Adipose tissue (tissue), 3 donors: Measurements from ENCODE around the gene CSMD2. TPM values are rescaled to one million over a fixed set of nuclear protein-coding genes. Genes with fewer than 3 reads are reported as not detected.

Experiments used
- H3K27ac ChIP-seq: one replicate; pipeline ENCODE4 v1.5.1; 2013; ENCODE audit warnings: low read depth, low read length
- WGBS, 3 donors: extraction: QIAGEN DNeasy Blood & Tissue Kit; methylation state at CpG; one replicate each; pipeline ENCODE4 v1.1.7; 2013; 5-methylcytosine and 5-hydroxymethylcytosine counted together
- polyA plus RNA-seq, 3 donors: library from polyadenylated mRNA; stranded (reverse); fragments of 200-250 nt; gene quantifications; one replicate each; pipeline ENCODE4 v1.2.3, GENCODE V29; 2013
- donor health status: healthy with polysubstance abuse.
- donor health status: Bipolar disorder and iron deficiency.
- donor health status: healthy.

Gene CSMD2
- polyA plus RNA-seq, 3 donors = under 0.01 to 0.21 (median 0.07) TPM

DNA sequence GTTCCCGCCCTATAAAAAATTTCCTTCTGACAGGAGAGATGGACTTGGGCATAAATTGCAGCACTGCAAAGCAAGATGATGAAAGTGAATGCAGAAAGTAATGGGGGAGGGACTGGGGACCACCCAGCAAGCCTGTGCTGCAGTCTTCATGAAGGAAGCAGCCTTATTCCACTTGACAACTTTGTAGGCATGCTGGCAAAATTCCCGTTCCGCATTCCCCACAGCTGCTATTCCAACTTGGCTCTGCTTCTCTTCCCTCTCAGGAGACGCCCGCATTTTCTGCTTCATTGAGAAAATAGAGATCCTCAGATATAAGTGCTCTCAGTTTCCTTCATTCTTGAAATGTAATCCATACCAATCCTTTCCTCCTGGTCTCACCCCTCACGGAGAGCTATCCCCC is 298.7 kb downstream of the CSMD2 start:
- H3K27ac ChIP-seq = no peak overlapping the region
- WGBS, 3 donors = 55 to 69% (median 55%) methylated on average over 6 of the region's 6 CpGs

DNA sequence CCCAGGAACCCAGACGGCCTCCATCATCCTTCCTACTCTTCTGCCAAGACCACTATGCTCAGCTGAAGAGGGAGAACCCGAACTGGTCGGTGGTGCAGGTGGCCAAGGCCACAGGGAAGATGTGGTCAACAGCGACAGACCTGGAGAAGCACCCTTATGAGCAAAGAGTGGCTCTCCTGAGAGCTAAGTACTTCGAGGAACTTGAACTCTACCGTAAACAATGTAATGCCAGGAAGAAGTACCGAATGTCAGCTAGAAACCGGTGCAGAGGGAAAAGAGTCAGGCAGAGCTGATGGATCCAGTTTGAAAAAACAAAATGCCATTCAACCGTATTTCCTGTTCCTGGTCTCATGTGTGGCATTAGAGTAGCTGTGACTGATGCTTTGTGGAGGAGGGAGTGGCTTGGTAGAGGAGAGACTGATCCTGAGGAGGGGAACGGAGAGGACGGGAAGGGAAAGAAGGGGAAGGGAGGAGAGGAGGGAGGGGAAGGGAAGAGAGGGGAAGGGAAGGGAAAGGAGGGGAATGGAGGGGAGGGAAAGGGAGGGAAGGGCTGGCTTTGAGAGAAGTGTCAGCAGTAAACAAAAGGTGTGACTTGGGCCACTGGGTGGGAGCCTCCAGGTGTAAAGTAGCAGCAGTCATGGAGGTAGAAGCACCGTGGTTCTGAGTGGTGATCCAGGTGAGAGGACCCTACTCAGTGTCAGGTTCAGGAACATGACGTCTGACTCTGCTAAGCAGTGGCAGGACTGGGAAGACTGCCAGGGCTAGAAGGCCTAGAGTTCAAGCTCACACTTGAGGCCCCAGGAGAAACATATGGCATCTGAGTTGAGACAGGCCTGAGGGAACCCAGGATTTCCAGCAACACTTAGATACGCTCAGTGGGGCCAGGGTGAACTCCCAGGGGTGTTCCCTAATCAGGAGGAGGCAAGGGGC is 300.3 kb downstream of the CSMD2 start:
- 63 to 69% (median 68%) methylated on average over 14 of the region's 14 CpGs for WGBS, 3 donors
- H3K27ac ChIP-seq = no peak overlapping the region

DNA sequence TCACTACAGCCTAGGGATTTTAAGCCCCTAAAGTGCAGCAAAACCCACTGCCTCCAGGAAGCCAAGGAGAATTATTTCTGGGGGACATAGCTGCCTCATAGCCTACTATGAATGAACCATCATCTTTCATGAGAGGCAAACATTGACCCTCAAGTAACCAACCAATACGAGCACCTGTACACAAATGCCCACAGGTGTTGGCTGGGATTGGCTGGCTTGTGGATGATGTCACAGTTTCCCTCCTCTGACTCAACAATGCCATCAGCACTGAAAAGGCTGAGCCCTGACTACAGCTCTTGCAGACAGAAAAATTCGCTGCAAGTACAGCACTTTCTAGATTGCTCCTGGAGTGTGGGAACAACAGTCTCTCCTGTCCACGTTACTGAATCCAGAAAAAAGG is 301.3 kb downstream of the CSMD2 start, which contains the start of gene HMGB4:
TSS of gene HMGB4 (plus strand) at position 301 of the 400 bp plus-strand sequence. CDS start 113 bp downstream, outside the sequence.
- no peak within 1 kb of the TSS for H3K27ac ChIP-seq
- 61 to 83% (median 77%) methylated on average over 3 of the region's 3 CpGs for WGBS, 3 donors

DNA sequence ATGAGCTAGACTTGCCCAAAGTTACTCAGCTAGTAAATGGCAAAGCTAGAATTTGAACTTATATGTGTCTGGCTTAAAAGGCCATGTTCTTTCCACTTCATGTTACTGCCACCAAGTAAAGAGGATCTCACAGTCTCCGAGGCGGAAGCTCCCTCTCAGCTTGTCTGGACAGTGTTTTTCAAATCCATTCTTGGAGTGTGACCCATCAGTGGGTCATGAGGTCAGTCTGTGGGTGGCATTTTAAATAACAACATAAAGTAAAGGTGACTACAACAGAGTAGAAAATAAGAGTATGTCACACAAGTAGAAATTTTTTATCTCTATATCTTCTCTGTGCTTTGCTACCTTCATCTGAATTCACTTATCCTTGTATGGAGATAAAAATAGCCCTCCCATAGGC is 304.4 kb downstream of the CSMD2 start:
- H3K27ac ChIP-seq = no peak overlapping the region
- 62 to 77% (median 69%) methylated on average over 2 of the region's 2 CpGs for WGBS, 3 donors

DNA sequence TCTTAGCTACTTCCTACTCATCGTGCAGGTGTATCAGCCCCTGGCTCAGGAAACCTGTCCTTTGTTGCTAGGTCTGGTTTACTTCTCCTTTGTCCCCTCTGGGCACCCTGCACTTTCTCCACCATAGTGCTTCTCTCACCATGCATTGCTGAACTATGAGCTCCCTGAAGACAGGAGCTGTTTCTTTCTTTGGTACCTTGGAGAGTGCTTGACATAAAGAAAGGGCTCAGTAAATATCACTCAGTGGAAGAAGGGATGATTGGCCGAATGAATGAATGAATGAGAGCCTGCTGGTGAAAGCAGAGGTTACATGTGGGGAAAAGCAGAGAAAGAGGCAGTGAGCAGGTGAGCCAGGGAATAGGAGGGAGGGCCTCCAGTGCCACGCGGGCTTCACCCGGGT is 310.9 kb downstream of the CSMD2 start:
- 85 to 91% (median 90%) methylated on average over 5 of the region's 5 CpGs for WGBS, 3 donors
- no peak overlapping the region for H3K27ac ChIP-seq

DNA sequence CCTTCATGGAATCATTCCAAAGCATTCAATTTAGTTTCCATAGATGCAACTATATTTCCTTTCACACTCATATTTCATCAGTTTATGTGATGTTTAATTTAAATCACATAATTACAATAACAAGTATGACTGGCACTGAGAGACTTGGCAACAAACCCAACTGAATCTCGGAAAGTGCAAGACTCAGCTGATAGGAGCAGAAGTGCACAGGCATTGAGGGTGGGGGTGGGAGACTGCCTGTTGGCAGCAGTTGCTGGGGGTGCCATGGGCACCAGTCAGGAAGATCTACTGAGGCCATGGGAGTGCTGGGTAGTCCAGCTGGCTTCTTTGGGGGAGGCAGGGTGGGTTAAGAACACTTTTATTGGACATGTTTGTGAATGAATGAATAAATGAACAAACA is 311.6 kb downstream of the CSMD2 start:
- H3K27ac ChIP-seq = no peak overlapping the region
- 35 to 58% (median 55%) methylated on average over 1 of the region's 1 CpG for WGBS, 3 donors

DNA sequence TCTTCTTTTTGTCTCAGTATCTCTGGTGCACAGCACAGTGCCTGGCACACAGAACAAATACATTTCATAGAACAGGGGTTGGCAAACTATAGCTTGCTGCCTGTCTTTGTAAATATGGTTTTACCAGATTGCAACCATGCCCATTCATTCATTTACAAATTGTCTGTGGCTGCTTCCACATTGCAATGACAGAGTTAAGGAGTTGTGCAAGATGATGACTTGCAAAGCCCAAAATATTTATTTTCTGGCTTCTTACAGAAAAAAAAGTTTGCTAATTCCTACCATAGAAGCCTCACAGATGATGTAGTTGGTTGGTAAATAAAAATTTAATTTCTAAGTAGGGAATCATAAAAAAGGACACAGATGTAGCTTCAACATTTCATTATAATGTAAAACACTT is 312.3 kb downstream of the CSMD2 start:
- H3K27ac ChIP-seq = no peak overlapping the region

DNA sequence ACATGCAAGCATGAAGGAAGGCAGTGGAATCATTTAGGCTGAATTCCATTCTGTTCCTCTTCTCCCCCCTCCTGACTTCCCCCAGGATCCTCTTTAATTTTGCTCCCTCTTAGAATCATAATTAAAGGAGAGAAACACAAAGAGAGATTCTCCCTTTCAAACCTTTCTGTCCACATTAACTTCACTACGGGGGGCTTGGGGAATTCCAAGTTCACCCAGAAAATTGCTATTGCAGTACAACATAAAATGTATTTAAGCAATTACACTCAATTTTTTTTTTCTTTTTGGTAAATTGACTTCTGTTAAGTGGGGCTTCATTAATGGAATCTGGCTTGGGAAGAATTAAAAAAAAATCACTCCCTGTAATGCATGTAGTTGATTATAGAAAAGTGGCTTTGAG is 314.5 kb downstream of the CSMD2 start:
- 81 to 89% (median 85%) methylated on average over 1 of the region's 1 CpG for whole genome bisulfite sequencing, 3 donors
- H3K27ac ChIP-seq = no peak overlapping the region

DNA sequence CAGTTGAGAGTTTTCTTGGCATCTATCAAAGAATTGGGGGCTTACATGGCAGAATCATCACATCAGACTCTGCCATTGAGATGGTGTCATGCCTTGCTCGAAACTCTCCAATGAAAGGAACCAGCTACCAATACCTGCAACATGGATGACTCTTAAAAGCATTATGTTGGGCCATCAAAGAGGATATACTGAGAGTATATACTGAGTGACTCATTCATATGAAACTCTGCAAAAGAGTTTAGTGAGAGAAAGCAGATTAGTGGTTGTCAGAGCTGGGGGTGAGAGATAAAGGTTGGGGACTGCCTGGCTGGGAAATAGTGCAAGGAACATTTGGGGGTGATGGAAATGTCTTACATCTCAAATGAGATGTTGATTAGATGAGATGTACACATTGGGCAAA is 315.8 kb downstream of the CSMD2 start:
- 70 to 83% (median 75%) methylated on average over 1 of the region's 1 CpG for WGBS, 3 donors
- H3K27ac ChIP-seq = no peak overlapping the region

DNA sequence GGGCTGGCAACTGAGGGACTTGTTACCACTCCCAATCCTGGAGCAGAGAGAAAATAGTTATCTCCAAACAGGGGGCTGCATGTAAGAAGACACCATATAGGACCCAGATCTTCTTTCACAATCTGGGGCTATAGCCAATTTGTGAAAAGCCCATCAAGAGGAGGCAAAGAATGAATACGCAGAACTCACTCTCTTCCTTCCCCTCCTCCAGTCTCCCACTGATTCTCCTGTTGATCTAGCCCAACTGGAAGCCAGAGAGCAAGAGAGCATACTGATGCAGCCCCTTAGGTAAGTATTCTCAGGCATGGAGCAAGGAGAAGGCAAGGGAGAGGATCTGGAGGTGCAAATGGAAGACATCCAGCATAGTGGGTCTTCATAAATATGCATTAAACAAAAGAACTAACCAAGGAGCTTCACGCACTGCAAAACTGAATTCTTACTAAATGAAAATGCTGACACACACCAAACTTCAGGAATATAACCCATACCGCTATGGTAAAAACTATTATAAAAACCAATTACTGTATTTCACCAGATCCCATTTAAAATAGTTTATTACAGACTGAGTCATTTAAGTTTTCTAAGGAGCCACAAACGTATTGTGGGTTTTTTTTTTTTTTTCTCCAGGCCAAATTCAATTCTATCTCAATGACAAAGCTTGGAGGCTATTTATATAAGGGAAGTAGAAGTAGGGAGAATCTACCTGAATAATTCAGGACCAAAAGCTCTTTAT is 316.7 kb downstream of the CSMD2 start:
- H3K27ac ChIP-seq = no peak overlapping the region
- WGBS, 3 donors = 56 to 63% (median 60%) methylated on average over 4 of the region's 4 CpGs

DNA sequence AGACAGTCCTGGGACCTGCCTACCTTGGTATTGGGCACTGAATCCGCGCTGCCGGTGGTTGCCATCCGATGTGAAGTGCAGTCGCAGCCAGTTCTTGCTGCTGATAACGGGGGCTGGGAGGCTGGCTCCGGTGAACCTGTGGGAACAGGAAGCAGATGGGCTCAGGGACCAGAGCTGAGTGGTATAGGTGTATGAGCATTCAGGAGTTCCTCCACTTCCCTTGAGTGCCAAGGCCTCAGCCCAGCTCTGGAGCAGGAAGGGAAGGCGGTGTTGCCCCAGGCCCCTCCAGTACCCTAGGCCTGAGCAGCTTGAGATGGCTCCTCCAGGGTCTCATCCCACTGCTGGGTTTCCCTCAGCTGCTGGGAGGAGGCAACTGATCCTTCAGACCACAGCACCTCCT is 318.2 kb downstream of the CSMD2 start:
- no peak overlapping the region for H3K27ac ChIP-seq

DNA sequence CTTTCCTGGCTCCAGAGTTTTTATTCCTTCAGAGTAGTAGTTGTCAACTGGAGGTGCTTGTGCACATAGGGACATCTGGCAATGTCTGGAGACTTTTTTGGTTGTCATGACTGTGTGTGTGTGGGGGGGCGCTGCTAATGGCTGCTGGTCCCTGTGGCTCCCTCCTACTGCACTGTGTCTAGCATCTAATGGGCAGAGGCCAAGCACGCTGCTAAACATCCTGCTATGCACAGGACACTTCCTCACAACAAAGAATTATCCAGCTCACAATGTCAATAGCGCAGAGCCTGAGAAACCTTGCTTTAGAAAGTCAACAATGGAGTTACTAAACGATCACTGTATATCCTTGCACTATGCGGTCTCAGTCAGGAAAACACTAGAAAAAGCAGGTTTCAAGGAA is 320.9 kb downstream of the CSMD2 start:
- WGBS, 3 donors = 64 to 77% (median 67%) methylated on average over 5 of the region's 5 CpGs
- H3K27ac ChIP-seq = no peak overlapping the region

More for the DNA sequence above, 318.2 kb downstream of the CSMD2 start:
- WGBS, 3 donors = 89 to 90% (median 89%) methylated on average over 8 of the region's 8 CpGs

DNA sequence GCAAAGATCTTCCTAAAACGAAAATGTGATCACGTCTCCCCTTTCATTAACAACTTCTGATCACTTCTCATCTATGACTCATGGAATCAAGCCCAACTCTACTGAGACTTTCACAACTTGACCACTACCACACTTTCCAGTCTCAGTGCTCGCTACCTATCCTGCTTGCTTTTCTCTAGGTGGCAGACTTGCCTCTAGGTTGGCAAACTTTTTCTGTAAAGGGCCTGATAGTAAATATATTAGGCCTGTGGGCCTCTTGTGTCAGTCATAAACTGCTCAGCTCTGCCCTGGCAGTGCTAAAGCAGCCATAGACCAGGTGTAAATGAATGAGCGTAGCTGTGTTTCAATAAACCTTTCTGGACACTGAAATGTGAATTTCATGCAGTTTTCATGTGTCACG is 322.7 kb downstream of the CSMD2 start:
- WGBS, 3 donors = 82 to 91% (median 86%) methylated on average over 5 of the region's 5 CpGs

DNA sequence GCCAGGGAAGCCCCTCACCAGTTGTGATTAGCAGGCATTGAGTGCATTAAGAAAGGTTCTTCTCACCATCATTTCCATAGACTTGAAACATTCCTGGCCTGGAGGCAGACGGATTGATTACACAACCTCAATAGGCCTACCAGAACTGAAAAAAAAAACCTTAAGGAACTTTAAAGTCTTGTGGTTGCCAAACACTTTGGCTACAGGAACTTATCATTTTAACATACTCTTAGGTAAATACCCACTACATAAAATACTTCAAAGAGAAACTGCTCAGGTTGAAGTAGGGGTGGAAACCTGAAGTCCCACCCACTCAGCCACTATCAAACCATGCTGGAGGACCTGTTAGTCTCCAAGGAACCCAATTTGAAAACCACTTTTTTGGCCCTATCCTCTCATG is 323.5 kb downstream of the CSMD2 start:
- WGBS, 3 donors = 55 to 60% (median 56%) methylated on average over 1 of the region's 1 CpG
- no peak overlapping the region for H3K27ac ChIP-seq

More for the DNA sequence above, 322.7 kb downstream of the CSMD2 start:
- H3K27ac ChIP-seq = no peak overlapping the region

DNA sequence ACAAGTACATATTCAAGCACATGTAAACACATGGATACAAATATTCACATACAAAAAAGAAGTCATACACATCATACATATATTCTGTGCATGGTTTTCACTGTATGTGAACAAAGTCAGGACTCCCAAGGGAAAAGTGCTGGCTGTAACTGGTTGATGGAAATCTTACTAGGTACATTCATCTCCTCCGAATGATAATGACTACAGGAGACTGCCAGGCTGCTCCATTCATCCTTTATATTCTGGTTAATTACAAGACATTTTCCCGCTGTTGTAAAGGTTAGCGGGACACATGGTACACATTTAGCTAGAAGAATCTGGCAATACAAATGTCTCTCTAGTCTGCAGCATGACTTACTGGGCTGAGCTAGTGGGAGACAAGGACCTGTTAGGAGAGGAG is 327.4 kb downstream of the CSMD2 start:
- 80 to 94% (median 88%) methylated on average over 3 of the region's 3 CpGs for WGBS, 3 donors
- H3K27ac ChIP-seq = no peak overlapping the region

DNA sequence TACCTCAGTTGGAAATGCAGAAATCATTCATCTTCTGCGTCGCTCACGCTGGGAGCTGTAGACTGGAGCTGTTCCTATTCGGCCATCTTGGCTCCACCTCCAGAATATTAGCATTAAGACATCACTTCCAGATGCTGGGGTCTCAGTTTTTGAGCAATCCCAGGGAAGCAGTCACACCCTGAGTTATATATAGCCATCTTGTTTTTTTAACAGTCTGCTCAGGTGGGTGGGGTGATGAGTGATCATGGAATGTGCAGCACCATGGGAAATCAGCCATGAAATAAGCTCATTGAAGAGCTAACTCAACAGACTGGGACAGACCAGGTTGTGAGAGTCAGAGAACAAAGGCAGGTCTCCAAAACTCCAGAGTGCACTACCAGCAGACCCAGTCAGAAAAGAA is 328.1 kb downstream of the CSMD2 start:
- no peak overlapping the region for H3K27ac ChIP-seq
- 86 to 90% (median 88%) methylated on average over 4 of the region's 4 CpGs for WGBS, 3 donors

DNA sequence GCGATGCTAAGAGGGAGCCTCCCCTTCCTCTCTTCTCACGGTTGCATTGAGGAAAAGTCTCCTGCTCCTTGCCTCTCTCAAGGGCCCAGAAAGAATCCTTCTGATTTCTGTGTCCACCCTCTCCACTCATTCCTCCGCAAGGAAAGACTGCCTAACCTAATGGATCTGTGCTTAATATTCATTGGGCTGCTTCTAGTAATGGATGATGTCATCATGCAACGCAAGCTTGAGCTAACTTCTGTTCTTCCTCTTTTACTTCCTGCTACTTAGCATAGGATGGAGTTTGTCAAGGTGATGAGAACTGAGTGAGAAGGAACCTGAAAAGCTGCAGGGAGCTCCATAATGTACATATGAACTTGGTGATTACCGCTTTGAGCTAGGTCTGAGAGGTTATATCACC is 336.4 kb downstream of the CSMD2 start:
- H3K27ac ChIP-seq = no peak overlapping the region
- WGBS, 3 donors = 74 to 86% (median 83%) methylated on average over 4 to 5 of the region's 5 CpGs

DNA sequence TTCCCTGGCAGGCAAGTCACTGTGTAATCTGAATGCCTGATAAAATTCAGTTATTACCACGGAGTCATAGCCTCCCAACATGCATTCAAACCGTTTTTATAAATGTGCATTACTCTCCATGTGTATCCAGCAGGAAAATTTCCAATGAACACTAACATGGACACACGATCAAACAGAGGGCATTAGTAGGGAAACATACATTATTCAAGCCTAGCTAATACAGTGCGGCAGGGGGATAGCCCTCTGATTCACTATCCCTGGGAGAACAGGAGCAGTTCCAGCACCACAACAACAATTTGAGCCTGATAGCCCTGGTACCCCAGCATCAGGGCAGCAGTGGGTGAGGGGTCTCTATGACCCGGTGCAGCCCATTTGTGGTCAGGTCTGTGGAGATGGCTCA is 337.0 kb downstream of the CSMD2 start:
- WGBS, 3 donors = 39 to 57% (median 51%) methylated on average over 5 of the region's 5 CpGs
- no peak overlapping the region for H3K27ac ChIP-seq

DNA sequence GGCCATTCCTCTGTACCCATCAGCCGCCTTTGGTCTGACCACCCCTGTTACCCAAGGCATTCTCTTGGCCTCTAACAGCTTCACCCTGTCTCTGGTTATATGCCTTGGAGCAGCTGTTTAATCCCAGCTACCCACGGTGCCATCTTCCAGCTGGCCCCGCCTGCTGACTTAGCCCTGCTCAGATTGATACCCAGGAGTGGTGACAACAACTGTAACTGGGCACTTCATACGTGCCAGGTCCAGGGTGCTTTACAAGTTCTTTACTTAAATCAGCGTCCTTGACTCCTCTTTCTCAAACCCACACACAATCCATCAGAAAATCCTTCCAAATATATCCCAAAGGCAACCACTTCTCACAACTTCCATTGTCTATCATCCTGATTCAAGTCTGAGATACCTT is 338.3 kb downstream of the CSMD2 start:
- 77 to 91% (median 85%) methylated on average over 5 of the region's 5 CpGs for WGBS, 3 donors
- no peak overlapping the region for H3K27ac ChIP-seq

DNA sequence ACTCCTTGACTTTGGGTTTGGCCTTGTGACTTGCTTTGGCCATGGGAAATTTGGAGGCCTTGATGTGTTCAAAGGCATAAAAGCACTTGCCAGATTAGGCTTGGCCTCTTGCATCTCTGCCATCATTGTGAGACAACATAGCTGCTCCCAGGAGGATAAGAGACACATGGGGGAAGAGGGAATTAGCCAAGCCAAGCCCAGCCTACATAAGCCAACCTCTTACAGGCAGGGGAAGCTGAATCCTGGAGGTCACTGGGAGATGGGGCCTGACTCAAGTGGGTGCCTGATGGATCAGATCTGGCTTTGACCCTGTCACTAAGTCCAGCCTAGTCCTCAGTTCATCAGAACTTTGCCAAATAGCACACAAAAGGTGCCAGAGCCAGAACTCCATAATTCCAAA is 338.7 kb downstream of the CSMD2 start:
- no peak overlapping the region for H3K27ac ChIP-seq
